ENCODE measurements around the gene TCEAL3.

The TCEAL3 gene, protein sequence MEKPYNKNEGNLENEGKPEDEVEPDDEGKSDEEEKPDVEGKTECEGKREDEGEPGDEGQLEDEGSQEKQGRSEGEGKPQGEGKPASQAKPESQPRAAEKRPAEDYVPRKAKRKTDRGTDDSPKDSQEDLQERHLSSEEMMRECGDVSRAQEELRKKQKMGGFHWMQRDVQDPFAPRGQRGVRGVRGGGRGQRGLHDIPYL

DNA sequence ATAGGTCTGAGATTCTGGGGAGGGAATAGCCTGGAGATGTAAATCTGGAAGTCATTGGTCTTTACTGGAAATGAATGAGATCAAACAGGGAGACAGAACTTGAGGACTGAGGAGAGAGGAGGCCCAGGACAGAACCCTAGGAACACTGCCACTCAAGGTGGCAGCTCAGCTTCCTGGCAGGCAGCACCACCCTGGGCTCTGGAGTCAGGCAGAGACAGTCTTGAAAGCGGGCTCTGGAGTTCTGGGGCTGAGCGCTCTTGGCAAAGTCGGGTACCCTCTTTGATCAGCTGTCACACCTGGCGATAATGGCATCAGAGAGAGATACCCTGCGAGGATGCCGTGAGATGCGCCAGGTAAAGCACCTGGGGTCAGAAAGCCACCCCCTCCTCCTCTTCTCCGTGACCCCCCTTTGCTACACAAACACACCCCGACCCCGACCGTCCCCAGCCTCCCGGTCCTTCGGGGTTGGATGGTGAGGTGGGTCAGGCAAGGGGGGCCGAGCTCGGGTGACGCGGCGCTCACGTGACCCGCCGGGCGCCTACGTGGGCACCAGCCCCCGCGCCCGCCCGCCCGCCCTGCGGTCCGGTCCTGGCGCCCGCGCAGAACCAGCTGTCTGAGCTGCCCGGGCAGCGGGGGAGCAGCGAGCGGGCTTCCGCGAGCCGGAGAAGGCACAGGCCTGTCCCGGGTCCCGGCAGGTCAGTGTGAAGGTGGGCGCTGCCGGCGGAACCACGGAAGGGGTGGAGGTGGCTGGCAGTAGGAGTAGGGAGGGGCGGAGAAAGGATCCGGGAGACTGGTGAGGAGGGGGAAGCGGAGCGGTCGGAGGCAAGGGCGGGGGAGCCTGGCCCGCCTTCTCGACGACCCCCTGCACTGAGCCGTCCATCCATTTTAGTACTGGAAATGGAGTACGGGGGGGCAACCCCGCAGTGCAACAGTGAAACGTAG is at the start of gene TCEAL3:
Gene TCEAL3 (plus strand): TSS at position 600 of the 942 bp plus-strand sequence. CDS start 1,102 bp downstream, outside the sequence.
- Histone ChIP-seq H3K4me3 (ENCODE audit: low read depth in 1 of 2, low read length in 1 of 2) (peak within 1 kb of the TSS; percentile 56 to 70), H3K27me3 (no peaks in the 10 kb centered on the region), H3K4me1 (ENCODE audit: control insufficient read depth in 1 of 2, insufficient read depth in 1 of 2, low read depth in 1 of 2, low read length in 1 of 2) (peaks cover 0 to 4% of the 10 kb centered on the region in 2 experiments), H3K9me3 (no peaks in the 10 kb centered on the region), H3K27ac (no peak within 1 kb of the TSS), H3K36me3 (no peaks in the 10 kb centered on the region)
- TF ChIP-seq, protein P1, sequence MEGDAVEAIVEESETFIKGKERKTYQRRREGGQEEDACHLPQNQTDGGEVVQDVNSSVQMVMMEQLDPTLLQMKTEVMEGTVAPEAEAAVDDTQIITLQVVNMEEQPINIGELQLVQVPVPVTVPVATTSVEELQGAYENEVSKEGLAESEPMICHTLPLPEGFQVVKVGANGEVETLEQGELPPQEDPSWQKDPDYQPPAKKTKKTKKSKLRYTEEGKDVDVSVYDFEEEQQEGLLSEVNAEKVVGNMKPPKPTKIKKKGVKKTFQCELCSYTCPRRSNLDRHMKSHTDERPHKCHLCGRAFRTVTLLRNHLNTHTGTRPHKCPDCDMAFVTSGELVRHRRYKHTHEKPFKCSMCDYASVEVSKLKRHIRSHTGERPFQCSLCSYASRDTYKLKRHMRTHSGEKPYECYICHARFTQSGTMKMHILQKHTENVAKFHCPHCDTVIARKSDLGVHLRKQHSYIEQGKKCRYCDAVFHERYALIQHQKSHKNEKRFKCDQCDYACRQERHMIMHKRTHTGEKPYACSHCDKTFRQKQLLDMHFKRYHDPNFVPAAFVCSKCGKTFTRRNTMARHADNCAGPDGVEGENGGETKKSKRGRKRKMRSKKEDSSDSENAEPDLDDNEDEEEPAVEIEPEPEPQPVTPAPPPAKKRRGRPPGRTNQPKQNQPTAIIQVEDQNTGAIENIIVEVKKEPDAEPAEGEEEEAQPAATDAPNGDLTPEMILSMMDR (IDR thresholded peaks at IDR 0.05), result no peak

DNA sequence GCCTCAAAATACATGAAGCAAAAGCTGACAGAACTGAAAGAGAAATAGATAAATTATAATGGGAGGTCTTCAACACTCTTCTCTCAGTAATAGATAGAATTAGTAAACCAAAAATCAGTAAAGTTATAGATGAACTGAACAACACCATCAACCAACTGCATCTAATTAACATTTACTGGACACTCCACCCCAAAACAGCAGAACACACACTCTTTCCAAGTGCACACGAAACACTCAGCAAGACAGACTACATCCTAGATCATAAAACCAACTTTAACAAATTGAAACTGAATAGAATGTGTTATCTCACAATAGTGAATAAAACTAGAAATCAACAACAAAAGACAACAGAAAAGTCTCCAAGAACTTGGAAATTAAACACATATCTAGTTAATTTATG is 47.5 kb upstream of the TCEAL3 start:
- H3K27me3 ChIP-seq, result no peaks in the 10 kb centered on the region
- no peaks in the 10 kb centered on the region for H3K9me3 ChIP-seq
- no peak overlapping the region for H3K4me3 ChIP-seq (ENCODE audit: low read depth in 1 of 2, low read length in 1 of 2)
- no peaks in the 10 kb centered on the region for H3K4me1 ChIP-seq (ENCODE audit: control insufficient read depth in 1 of 2, insufficient read depth in 1 of 2, low read depth in 1 of 2, low read length in 1 of 2)
- TF ChIP-seq, protein P1 (IDR thresholded peaks at IDR 0.05), result no peak
- no peak overlapping the region for H3K27ac ChIP-seq
- no peaks in the 10 kb centered on the region for H3K36me3 ChIP-seq

DNA sequence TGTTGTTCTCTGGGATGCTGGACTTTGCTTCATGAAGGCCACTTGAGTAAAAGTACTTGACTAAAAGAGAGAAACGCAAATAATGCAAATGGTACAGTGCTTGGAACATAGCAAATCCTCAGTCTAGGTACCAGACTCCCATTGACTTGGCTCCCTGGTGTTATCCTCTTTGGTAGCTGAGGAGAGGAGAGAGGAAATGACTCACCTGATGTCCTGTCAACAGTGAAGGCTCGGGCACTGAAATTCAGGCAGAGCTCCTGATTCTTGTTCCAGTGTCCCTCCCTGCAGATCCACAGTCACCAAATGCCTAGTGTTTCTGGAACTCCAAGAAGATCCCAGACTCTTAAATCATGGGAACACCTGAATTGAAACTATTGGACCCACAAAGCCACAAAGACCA is 45.0 kb upstream of the TCEAL3 start:
- no peak overlapping the region for H3K27ac ChIP-seq
- no peaks in the 10 kb centered on the region for H3K4me1 ChIP-seq (ENCODE audit: control insufficient read depth in 1 of 2, insufficient read depth in 1 of 2, low read depth in 1 of 2, low read length in 1 of 2)
- no peaks in the 10 kb centered on the region for H3K9me3 ChIP-seq
- no peaks in the 10 kb centered on the region for H3K27me3 ChIP-seq
- H3K36me3 ChIP-seq, result no peaks in the 10 kb centered on the region
- no peak overlapping the region for H3K4me3 ChIP-seq (ENCODE audit: low read depth in 1 of 2, low read length in 1 of 2)
- TF ChIP-seq, protein P1 (IDR thresholded peaks at IDR 0.05), result no peak

DNA sequence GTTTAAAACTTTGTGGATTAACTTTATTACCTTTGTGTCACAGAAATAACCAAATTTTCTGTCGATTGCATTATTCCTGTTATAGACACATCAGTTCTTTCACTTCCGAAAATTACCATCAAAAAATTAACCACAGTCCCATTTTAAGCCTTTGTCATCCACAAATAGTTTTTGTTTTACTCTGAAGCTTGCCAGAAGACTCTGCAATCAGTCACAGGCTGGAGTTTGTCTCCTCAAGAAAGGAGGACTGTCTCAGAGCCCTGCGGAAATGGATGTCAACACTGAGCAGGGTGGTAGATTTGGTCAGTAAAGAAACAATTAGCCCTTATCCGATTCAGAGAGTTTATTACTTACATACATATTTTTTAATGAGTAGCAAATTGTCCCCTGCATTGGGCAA is 42.6 kb upstream of the TCEAL3 start:
- TF ChIP-seq, protein P1 (IDR thresholded peaks at IDR 0.05), result no peak
- Histone ChIP-seq H3K27ac (no peak overlapping the region), H3K4me3 (ENCODE audit: low read depth in 1 of 2, low read length in 1 of 2) (no peak overlapping the region), H3K36me3 (no peaks in the 10 kb centered on the region), H3K27me3 (no peaks in the 10 kb centered on the region), H3K4me1 (ENCODE audit: control insufficient read depth in 1 of 2, insufficient read depth in 1 of 2, low read depth in 1 of 2, low read length in 1 of 2) (no peaks in the 10 kb centered on the region), H3K9me3 (no peaks in the 10 kb centered on the region)

DNA sequence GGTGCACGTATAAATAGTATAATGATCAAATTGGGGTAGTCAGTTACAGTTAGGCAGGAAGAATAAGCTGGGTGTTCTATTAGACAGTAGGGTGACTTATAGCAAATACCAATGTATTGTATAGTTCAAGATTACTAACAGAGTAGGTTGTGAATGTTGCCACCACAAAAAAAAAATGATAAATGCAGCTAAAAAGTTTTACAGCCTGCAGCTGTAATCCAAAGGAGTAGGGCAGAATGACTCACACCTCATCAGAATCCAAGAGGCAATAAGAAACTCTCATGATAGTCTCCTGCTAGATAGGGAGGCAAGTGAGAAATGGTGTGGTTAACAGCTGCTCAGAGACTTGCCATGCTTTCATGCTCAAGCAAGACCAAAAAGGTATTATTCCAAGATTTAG is 42.0 kb upstream of the TCEAL3 start:
- Histone ChIP-seq H3K4me1 (ENCODE audit: control insufficient read depth in 1 of 2, insufficient read depth in 1 of 2, low read depth in 1 of 2, low read length in 1 of 2) (no peaks in the 10 kb centered on the region), H3K27ac (no peak overlapping the region), H3K36me3 (no peaks in the 10 kb centered on the region), H3K9me3 (no peaks in the 10 kb centered on the region), H3K4me3 (ENCODE audit: low read depth in 1 of 2, low read length in 1 of 2) (no peak overlapping the region), H3K27me3 (no peaks in the 10 kb centered on the region)
- TF ChIP-seq, protein P1 (IDR thresholded peaks at IDR 0.05), result no peak

Measured in neutrophil (primary cell).